CD4-positive, CD25-positive, alpha-beta regulatory T cell (primary cell): Measurements from ENCODE around the gene TNKS2. TPM values are rescaled to one million over a fixed set of nuclear protein-coding genes. Genes with fewer than 3 reads are reported as not detected.

Experiments
- ATAC-seq, 2 donors: fragments of 150-1000 bp; cut with Tn5 transposase; one replicate each; pipeline ENCODE4 v1.10.0; 2021; ENCODE audit warnings: low read depth in 2 of 2, moderate number of reproducible peaks in 2 of 2, moderate library complexity in 1 of 2
- DNase-seq, 3 donors: peaks; one replicate each; pipeline versions ENCODE4 v3.0.0 to v3.0.0-alpha.2; 2012 to 2022; ENCODE audit warnings: mixed read lengths in 1 of 3
- H3K27ac ChIP-seq: one replicate; pipeline ENCODE4 v1.7.0; 2013; ENCODE audit warnings: mild to moderate bottlenecking, low read length; ENCODE audit not compliant: insufficient read depth, poor library complexity, severe bottlenecking
- H3K27me3 ChIP-seq: one replicate; pipeline ENCODE4 v1.7.0; 2013; ENCODE audit warnings: low read length; ENCODE audit not compliant: control insufficient read depth, insufficient read depth
- H3K36me3 ChIP-seq: one replicate; pipeline ENCODE4 v1.7.0; 2013; ENCODE audit warnings: mild to moderate bottlenecking, low read length, moderate library complexity; ENCODE audit not compliant: control insufficient read depth, insufficient read depth
- H3K4me1 ChIP-seq: 2 replicates; pipeline ENCODE4 v1.7.0; 2013; ENCODE audit warnings: mild to moderate bottlenecking, low read length; ENCODE audit not compliant: insufficient read depth, control insufficient read depth, poor library complexity, severe bottlenecking
- H3K4me3 ChIP-seq: one replicate; pipeline ENCODE4 v1.7.0; 2013; ENCODE audit warnings: low read depth, mild to moderate bottlenecking, low read length, moderate library complexity
- H3K9me3 ChIP-seq, 2 experiments: 1 replicate in 1 of 2; 2 replicates in 1 of 2; pipeline ENCODE4 v1.7.0; 2013; ENCODE audit warnings: low read length in 2 of 2, mild to moderate bottlenecking in 1 of 2, moderate library complexity in 1 of 2; ENCODE audit not compliant: control insufficient read depth in 2 of 2
- H3K27ac Mint-ChIP-seq, 3 donors: one replicate each; pipeline ENCODE4 v1.8.0; 2020 to 2022; ENCODE audit warnings: mild to moderate bottlenecking in 3 of 3, mixed read lengths in 3 of 3, moderate library complexity in 2 of 3
- H3K27me3 Mint-ChIP-seq: one replicate; pipeline ENCODE4 v1.8.0; 2022; ENCODE audit warnings: mild to moderate bottlenecking, mixed read lengths
- H3K36me3 Mint-ChIP-seq: one replicate; pipeline ENCODE4 v1.8.0; 2020; ENCODE audit warnings: mixed read lengths
- H3K4me1 Mint-ChIP-seq, 4 donors: one replicate each; pipeline ENCODE4 v1.8.0; 2020 to 2022; ENCODE audit warnings: mixed read lengths in 4 of 4, mild to moderate bottlenecking in 1 of 4
- H3K4me3 Mint-ChIP-seq, 4 donors: one replicate each; pipeline ENCODE4 v1.8.0; 2020 to 2022; ENCODE audit warnings: mild to moderate bottlenecking in 4 of 4, mixed read lengths in 4 of 4, moderate library complexity in 3 of 4
- H3K9me3 Mint-ChIP-seq, 7 donors: one replicate each; pipeline ENCODE4 v1.8.0; 2020 to 2022; ENCODE audit warnings: mixed read lengths in 7 of 7, mild to moderate bottlenecking in 3 of 7, moderate library complexity in 2 of 7
- polyA plus RNA-seq, 4 donors: library from polyadenylated mRNA; unstranded; fragments of 300-500 nt; fragmentation: Illumina TruSeq; gene quantifications; one replicate each; pipeline ENCODE4 v1.2.3, GENCODE V29; 2021
- total RNA-seq: library from RNA; stranded (reverse); gene quantifications from one replicate; pipeline ENCODE4 v1.2.3, GENCODE V29; 2022

The TNKS2 gene
- total and polyA plus RNA-seq, 5 donors from 2014 or later = 21.8 to 48.4 (median 24.3) TPM

GRCh38 chr10:91766676-91767075 is 31.6 kb upstream of the TNKS2 start:
- no peak overlapping the region for H3K4me3 Mint-ChIP-seq
- Histone ChIP-seq H3K27me3 (peaks cover 9% of the 10 kb centered on the region), H3K9me3 (no peaks in the 10 kb centered on the region), H3K4me3 (no peak overlapping the region), H3K36me3 (no peaks in the 10 kb centered on the region), H3K4me1 (no peaks in the 10 kb centered on the region), H3K27ac (no peak overlapping the region)
- DNase-seq = no peak
- no peaks in the 10 kb centered on the region for H3K9me3 Mint-ChIP-seq
- no peaks in the 10 kb centered on the region for H3K36me3 Mint-ChIP-seq
- no peak overlapping the region for H3K27ac Mint-ChIP-seq
- no peak for ATAC-seq
- peaks cover 30% of the 10 kb centered on the region for H3K27me3 Mint-ChIP-seq
- H3K4me1 Mint-ChIP-seq = no peaks in the 10 kb centered on the region

GRCh38 chr10:91768123-91768522 is 30.1 kb upstream of the TNKS2 start:
- Histone ChIP-seq H3K4me3 (no peak overlapping the region), H3K27ac (no peak overlapping the region), H3K9me3 (no peaks in the 10 kb centered on the region), H3K4me1 (no peaks in the 10 kb centered on the region), H3K36me3 (no peaks in the 10 kb centered on the region), H3K27me3 (peaks cover 5% of the 10 kb centered on the region)
- Mint-ChIP-seq H3K9me3 (no peaks in the 10 kb centered on the region), H3K4me1 (no peaks in the 10 kb centered on the region), H3K4me3 (no peak overlapping the region), H3K27ac (no peak overlapping the region), H3K27me3 (peaks cover 20% of the 10 kb centered on the region), H3K36me3 (no peaks in the 10 kb centered on the region)
- DNase-seq (no peak), ATAC-seq (no peak)

- H3K27me3 Mint-ChIP-seq = peaks cover 42% of the 10 kb centered on the region
- H3K4me1 Mint-ChIP-seq = no peaks in the 10 kb centered on the region
- peaks cover 0 to 2% (median 0%) of the 10 kb centered on the region in 7 donors for H3K9me3 Mint-ChIP-seq
- Histone ChIP-seq H3K4me1 (no peaks in the 10 kb centered on the region), H3K9me3 (no peaks in the 10 kb centered on the region), H3K27me3 (peaks cover 29% of the 10 kb centered on the region), H3K4me3 (no peak overlapping the region), H3K36me3 (no peaks in the 10 kb centered on the region), H3K27ac (no peak overlapping the region)
- no peak overlapping the region for H3K27ac Mint-ChIP-seq
- no peaks in the 10 kb centered on the region for H3K36me3 Mint-ChIP-seq
- no peak for DNase-seq
- ATAC-seq = no peak
- no peak overlapping the region for H3K4me3 Mint-ChIP-seq
Observed at GRCh38 chr10:91771907-91772306, 26.3 kb upstream of the TNKS2 start.

GRCh38 chr10:91772461-91772860 is 25.8 kb upstream of the TNKS2 start:
- H3K4me1 Mint-ChIP-seq = no peaks in the 10 kb centered on the region
- Histone ChIP-seq H3K36me3 (no peaks in the 10 kb centered on the region), H3K4me1 (no peaks in the 10 kb centered on the region), H3K27me3 (peaks cover 31% of the 10 kb centered on the region), H3K4me3 (no peak overlapping the region), H3K27ac (no peak overlapping the region), H3K9me3 (no peaks in the 10 kb centered on the region)
- peaks cover 0 to 2% (median 0%) of the 10 kb centered on the region in 7 donors for H3K9me3 Mint-ChIP-seq
- H3K4me3 Mint-ChIP-seq = no peak overlapping the region
- no peak overlapping the region for H3K27ac Mint-ChIP-seq
- no peaks in the 10 kb centered on the region for H3K36me3 Mint-ChIP-seq
- peaks cover 38% of the 10 kb centered on the region for H3K27me3 Mint-ChIP-seq
- ATAC-seq = no peak
- DNase-seq = no peak

- no peaks in the 10 kb centered on the region for H3K4me1 Mint-ChIP-seq
- Histone ChIP-seq H3K27me3 (peaks cover 31% of the 10 kb centered on the region), H3K9me3 (no peaks in the 10 kb centered on the region), H3K4me1 (no peaks in the 10 kb centered on the region), H3K36me3 (no peaks in the 10 kb centered on the region), H3K27ac (no peak overlapping the region), H3K4me3 (no peak overlapping the region)
- H3K9me3 Mint-ChIP-seq = peaks cover 0 to 2% (median 0%) of the 10 kb centered on the region in 7 donors
- H3K27ac Mint-ChIP-seq = no peak overlapping the region
- H3K36me3 Mint-ChIP-seq = no peaks in the 10 kb centered on the region
- no peak for ATAC-seq
- no peak overlapping the region for H3K4me3 Mint-ChIP-seq
- no peak for DNase-seq
- H3K27me3 Mint-ChIP-seq = peaks cover 39% of the 10 kb centered on the region
Observed at GRCh38 chr10:91772869-91773268, 25.4 kb upstream of the TNKS2 start.

GRCh38 chr10:91774571-91774970 is 23.7 kb upstream of the TNKS2 start:
- Mint-ChIP-seq H3K36me3 (no peaks in the 10 kb centered on the region), H3K4me1 (no peaks in the 10 kb centered on the region), H3K4me3 (no peak overlapping the region), H3K27me3 (peaks cover 52% of the 10 kb centered on the region), H3K9me3 (peaks cover 0 to 2% (median 0%) of the 10 kb centered on the region in 7 donors), H3K27ac (no peak overlapping the region)
- Histone ChIP-seq H3K36me3 (no peaks in the 10 kb centered on the region), H3K27ac (no peak overlapping the region), H3K27me3 (peaks cover 27% of the 10 kb centered on the region), H3K4me1 (no peaks in the 10 kb centered on the region), H3K4me3 (no peak overlapping the region), H3K9me3 (no peaks in the 10 kb centered on the region)
- no peak for DNase-seq
- ATAC-seq = no peak

GRCh38 chr10:91775731-91776130 is 22.5 kb upstream of the TNKS2 start:
- Mint-ChIP-seq H3K4me1 (no peaks in the 10 kb centered on the region), H3K36me3 (no peaks in the 10 kb centered on the region), H3K27me3 (peaks cover 62% of the 10 kb centered on the region), H3K27ac (no peak overlapping the region), H3K4me3 (no peak overlapping the region), H3K9me3 (peaks cover 0 to 2% (median 0%) of the 10 kb centered on the region in 7 donors)
- H3K27ac ChIP-seq = no peak overlapping the region
- no peaks in the 10 kb centered on the region for H3K4me1 ChIP-seq
- H3K36me3 ChIP-seq = no peaks in the 10 kb centered on the region
- H3K27me3 ChIP-seq = peaks cover 29% of the 10 kb centered on the region
- ATAC-seq (no peak), DNase-seq (no peak)
- H3K9me3 ChIP-seq = no peaks in the 10 kb centered on the region
- no peak overlapping the region for H3K4me3 ChIP-seq

- no peaks in the 10 kb centered on the region for H3K36me3 Mint-ChIP-seq
- no peak overlapping the region for H3K27ac Mint-ChIP-seq
- Histone ChIP-seq H3K36me3 (no peaks in the 10 kb centered on the region), H3K4me1 (no peaks in the 10 kb centered on the region), H3K9me3 (no peaks in the 10 kb centered on the region), H3K27me3 (peaks cover 29% of the 10 kb centered on the region), H3K4me3 (no peak overlapping the region), H3K27ac (no peak overlapping the region)
- peaks cover 0 to 2% (median 0%) of the 10 kb centered on the region in 7 donors for H3K9me3 Mint-ChIP-seq
- DNase-seq (no peak), ATAC-seq (no peak)
- H3K4me1 Mint-ChIP-seq = no peaks in the 10 kb centered on the region
- H3K27me3 Mint-ChIP-seq = peaks cover 62% of the 10 kb centered on the region
- no peak overlapping the region for H3K4me3 Mint-ChIP-seq
Observed at GRCh38 chr10:91776266-91776665, 22.0 kb upstream of the TNKS2 start.
